Activated CD4-positive, alpha-beta T cell treated with anti-CD3 and anti-CD28 coated beads, Interleukin-2, amount 50 U/mL, for 24 hours (primary cell): ENCODE measurements around the gene MAEA.

Experiments
- DNase-seq, 2 donors: peaks; one replicate each; pipeline ENCODE4 v3.0.0-alpha.2; 2020; ENCODE audit warnings: low read depth in 1 of 2, low spot score in 1 of 2

The MAEA gene

GRCh38 chr4:1298461-1298860, 8.8 kb downstream of the MAEA start:
- DNase-seq, result no peak

- DNase-seq, result no peak
These were observed 9.7 kb downstream of the MAEA start for GRCh38 chr4:1299301-1299860.

- DNase-seq, result no peak
These were observed 11.1 kb downstream of the MAEA start for GRCh38 chr4:1300466-1301455.

- no peak for DNase-seq
These were observed 12.5 kb downstream of the MAEA start for GRCh38 chr4:1302159-1302558.

GRCh38 chr4:1305261-1305711, 15.6 kb downstream of the MAEA start:
- no peak for DNase-seq

GRCh38 chr4:1305781-1306455, 16.2 kb downstream of the MAEA start:
- peak in 1 of 2 donors; percentile 41 for DNase-seq

GRCh38 chr4:1307951-1308735, 18.5 kb downstream of the MAEA start:
- DNase-seq, result no peak

GRCh38 chr4:1309261-1310010, 19.7 kb downstream of the MAEA start:
- DNase-seq, result peak in 1 of 2 donors; percentile 37

- DNase-seq, result no peak
These were observed 20.5 kb downstream of the MAEA start for GRCh38 chr4:1310031-1310795.

- DNase-seq, result no peak
These were observed 21.3 kb downstream of the MAEA start for GRCh38 chr4:1310796-1311631.

- no peak for DNase-seq
These were observed 23.3 kb downstream of the MAEA start for GRCh38 chr4:1312821-1313640.

- DNase-seq, result no peak
These were observed 25.6 kb downstream of the MAEA start for GRCh38 chr4:1315306-1315705.

- no peak for DNase-seq
These were observed 26.3 kb downstream of the MAEA start for GRCh38 chr4:1315836-1316536.

GRCh38 chr4:1316537-1317168, 27.0 kb downstream of the MAEA start:
- DNase-seq, result no peak

GRCh38 chr4:1317177-1318045, 27.7 kb downstream of the MAEA start:
- no peak for DNase-seq

- no peak for DNase-seq
These were observed 28.3 kb downstream of the MAEA start for GRCh38 chr4:1318046-1318375.
